ENCODE results near the gene FLNB.
A peak's percentile ranks its signal among the peaks of the same experiment; 100 is the strongest.

Gene FLNB

DNA sequence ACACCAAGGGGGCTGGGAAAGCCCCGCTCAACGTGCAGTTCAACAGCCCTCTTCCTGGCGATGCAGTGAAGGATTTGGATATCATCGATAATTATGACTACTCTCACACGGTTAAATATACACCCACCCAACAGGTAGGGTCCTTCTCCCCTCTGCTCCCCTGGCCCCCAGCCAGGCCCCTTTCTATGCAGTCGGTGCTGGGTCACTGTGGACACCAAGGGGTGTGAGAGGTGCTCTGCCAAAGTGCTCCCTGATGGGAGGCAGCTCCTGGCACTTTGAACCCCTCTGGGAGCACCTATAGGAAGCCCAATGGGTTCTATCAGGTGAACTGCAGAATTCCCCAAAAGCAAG lies 103.9 kb downstream of the FLNB start:
- no peak for DNase-seq

DNA sequence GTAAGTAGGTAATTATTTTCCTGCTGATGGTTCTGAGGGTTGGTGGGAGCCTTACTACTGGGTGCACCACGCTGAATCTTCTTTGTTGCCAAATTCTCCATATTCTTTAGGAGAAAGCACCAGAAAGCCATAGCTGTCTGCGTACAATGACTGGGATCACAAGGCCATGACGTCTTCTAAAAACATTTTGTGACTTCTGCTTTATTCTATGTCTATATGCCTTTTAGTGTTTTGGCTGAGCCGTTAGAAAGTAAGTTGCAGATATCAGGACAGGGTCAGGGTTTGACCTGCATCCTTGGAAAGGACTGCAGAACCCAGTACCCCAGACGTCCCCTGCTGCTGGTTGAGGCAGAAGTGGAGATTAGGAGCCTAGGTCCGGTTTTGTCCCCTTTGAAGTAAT lies 107.0 kb downstream of the FLNB start:
- DNase-seq, result no peak

- no peak for DNase-seq
Measured at GRCh38 chr3:58116161-58116955, 108.1 kb downstream of the FLNB start.

- no peak for DNase-seq
Measured at GRCh38 chr3:58116985-58117384, 108.8 kb downstream of the FLNB start.

DNA sequence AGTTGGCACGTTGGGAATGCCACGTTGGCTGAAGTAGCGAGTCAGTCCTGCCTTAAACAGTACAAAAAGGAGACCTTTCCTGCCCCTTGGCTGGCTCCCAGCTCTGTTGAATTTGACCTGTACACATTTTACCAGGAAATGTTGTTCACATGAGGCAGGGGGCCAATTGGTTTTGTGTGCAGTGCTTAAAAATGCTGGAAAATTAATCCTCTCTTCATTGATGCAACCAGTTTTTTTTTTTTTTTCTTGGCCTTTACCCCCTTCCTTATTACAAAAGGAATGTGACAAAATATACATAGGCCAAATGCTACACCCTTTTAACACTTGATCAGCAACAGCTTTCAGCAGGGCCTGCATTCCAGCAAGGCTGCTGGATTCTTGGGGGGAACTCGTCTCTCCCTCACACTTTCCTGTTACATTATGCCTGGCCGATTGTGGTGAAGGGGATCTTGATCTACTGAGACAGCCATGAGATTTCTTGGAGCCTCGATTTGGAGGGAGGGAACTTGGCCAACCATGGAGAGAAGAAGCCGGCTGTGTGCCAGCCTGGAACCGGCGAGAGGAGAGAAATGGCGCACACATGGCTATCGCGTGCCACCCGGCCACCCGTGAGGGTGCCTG lies 109.4 kb downstream of the FLNB start:
- DNase-seq, result no peak

GRCh38 chr3:58119186-58119585 lies 111.0 kb downstream of the FLNB start:
- DNase-seq, result no peak

GRCh38 chr3:58120075-58120812 lies 112.0 kb downstream of the FLNB start:
- peak; percentile 9 for DNase-seq

DNA sequence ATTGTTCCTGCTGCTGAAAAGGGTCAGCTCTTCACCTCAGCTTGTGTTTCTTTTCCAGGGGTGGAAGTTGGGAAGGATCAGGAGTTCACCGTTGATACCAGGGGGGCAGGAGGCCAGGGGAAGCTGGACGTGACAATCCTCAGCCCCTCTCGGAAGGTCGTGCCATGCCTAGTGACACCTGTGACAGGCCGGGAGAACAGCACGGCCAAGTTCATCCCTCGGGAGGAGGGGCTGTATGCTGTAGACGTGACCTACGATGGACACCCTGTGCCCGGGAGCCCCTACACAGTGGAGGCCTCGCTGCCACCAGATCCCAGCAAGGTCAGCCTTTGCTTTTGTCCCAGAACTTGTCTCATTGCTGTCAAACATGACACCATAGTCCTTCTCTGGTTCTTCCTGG lies 113.0 kb downstream of the FLNB start:
- no peak for DNase-seq

- DNase-seq, result no peak
Measured at GRCh38 chr3:58122936-58123700, 114.9 kb downstream of the FLNB start.

GRCh38 chr3:58124387-58124786 lies 116.2 kb downstream of the FLNB start:
- DNase-seq, result no peak

GRCh38 chr3:58129041-58129770 lies 121.0 kb downstream of the FLNB start:
- no peak for DNase-seq

DNA sequence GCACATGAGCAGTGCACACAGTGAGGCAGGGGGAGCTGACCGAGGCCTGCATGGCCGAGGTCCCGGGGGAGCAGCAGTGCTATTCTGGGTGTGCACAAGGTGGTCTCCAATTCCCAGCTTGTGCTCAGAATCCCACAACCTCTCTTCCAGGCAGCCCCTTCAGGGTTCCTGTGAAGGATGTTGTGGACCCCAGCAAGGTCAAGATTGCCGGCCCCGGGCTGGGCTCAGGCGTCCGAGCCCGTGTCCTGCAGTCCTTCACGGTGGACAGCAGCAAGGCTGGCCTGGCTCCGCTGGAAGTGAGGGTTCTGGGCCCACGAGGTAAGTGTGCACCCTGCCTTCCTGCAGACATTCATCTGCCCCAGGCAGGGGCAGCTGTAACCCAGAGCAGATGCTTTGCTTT lies 122.4 kb downstream of the FLNB start:
- DNase-seq, result no peak

DNA sequence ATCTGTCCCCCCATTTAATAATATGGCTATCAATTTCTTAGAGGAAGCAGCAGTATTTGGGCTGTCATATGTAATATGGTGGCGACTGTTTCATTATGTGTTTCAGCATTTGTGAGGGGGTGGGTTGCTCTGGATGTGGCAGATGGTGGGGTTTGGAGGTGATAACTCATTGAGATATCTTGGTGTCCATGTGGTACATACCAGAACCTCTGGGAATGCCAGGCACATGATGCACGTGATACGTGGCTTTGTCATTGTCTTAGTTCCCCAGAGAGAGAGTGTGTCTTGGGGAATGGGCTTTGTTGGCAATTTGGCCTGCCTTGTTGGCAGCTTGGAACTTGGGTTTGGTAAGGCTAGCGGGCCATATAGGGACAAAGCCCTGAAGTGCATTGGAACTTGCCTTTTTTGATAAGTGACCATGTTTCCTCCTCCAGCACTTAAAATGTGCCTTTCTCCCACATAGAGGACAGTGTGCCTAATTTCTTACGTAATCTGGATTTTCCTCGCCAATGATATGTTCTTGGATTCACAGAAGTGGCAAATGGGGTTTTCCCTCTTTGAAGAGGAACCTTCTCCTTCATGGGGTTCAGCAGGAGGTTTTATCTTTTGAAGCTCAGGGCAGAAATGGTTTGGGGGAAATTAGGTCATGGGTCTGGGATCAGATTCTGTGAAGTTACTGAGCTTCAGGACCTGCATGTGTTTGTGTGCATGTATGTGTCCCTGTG lies 123.0 kb downstream of the FLNB start:
- peak; percentile 84 for DNase-seq

GRCh38 chr3:58132850-58133249 lies 124.6 kb downstream of the FLNB start:
- DNase-seq, result no peak

- no peak for DNase-seq
Measured at GRCh38 chr3:58134468-58134867, 126.2 kb downstream of the FLNB start.

- DNase-seq, result no peak
Measured at GRCh38 chr3:58135712-58136543, 127.7 kb downstream of the FLNB start.

DNA sequence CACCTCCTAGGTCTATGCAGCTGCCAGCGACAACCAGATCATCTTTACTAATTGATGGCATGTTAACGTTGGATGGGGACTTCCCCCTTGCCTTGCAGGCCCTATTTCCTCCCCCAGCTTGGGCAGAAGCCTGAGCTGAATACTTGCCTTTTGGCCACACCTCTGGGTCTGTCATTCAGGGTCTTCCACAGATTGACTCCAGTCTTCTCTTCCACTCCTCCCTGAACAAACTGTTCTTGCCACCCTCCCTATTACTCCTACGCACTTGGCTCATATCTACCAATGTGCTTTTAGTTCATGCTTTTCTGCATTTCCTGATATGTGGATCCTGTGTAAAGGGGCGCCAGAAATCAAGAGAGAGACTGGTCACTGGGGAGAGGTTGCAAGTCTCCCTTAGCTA lies 129.1 kb downstream of the FLNB start:
- DNase-seq, result no peak

- no peak for DNase-seq
Measured at GRCh38 chr3:58141766-58142345, 133.6 kb downstream of the FLNB start.

- peak; percentile 6 for DNase-seq
Measured at GRCh38 chr3:58143417-58144055, 135.3 kb downstream of the FLNB start.
